GM18517 (cell line): ENCODE results near the gene CD207.
A peak's percentile ranks its signal among the peaks of the same experiment; 100 is the strongest.
"Not testable (repeated sequence)": the region's sequence is repeated elsewhere in the genome, so short reads cannot be mapped to it uniquely, and the experiment has no call there.

Source experiments
- ATAC-seq: cut with Tn5 transposase; IDR thresholded peaks from one replicate; pipeline ENCODE4 v1.9.1; 2021; ENCODE audit warnings: mild to moderate bottlenecking, moderate library complexity; ENCODE audit not compliant: unreplicated experiment

Gene CD207

GRCh38 chr2:70835643-70836042 lies at the start of gene CD207:
CD207 (minus strand) TSS chr2:70835816; CDS start chr2:70835776, 40 bp downstream.
- ATAC-seq, result no peak

DNA sequence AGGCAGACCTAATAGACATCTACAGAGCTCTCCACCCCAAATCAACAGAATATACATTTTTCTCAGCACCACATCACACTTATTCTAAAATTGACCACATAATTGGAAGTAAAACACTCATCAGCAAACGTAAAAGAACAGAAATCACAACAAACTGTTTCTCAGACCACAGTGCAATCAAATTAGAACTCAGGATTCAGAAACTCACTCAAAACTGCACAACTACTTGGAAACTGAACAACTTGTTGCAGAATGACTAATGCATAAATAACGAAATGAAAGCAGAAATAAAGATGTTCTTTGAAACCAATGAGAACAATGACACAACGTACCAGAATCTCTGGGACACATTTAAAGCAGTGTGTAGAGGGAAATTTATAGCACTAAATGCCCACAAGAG lies 42.9 kb upstream of the CD207 start:
- not testable (repeated sequence) for ATAC-seq

GRCh38 chr2:70876138-70876537 lies 40.5 kb upstream of the CD207 start:
- not testable (repeated sequence) for ATAC-seq

DNA sequence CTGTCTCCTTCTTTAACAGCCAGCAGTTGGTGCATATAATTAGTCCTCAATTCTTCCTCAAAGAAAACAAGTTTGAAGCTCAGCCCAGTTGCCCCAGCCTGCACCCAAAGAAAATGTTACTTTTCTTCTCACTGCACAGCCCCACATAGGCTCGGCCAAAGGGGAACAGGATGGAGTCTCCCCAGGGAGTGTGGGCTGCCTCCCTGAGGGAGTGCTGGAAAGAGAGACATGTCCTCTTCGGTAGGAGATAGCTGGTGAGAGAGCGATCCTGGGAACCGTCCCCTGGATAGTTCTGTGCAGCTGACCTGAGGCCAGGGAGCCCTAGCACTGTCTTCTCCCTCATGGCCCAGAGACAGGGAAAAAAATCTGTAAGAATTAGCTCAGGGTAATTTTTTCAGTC lies 37.9 kb upstream of the CD207 start:
- no peak for ATAC-seq

DNA sequence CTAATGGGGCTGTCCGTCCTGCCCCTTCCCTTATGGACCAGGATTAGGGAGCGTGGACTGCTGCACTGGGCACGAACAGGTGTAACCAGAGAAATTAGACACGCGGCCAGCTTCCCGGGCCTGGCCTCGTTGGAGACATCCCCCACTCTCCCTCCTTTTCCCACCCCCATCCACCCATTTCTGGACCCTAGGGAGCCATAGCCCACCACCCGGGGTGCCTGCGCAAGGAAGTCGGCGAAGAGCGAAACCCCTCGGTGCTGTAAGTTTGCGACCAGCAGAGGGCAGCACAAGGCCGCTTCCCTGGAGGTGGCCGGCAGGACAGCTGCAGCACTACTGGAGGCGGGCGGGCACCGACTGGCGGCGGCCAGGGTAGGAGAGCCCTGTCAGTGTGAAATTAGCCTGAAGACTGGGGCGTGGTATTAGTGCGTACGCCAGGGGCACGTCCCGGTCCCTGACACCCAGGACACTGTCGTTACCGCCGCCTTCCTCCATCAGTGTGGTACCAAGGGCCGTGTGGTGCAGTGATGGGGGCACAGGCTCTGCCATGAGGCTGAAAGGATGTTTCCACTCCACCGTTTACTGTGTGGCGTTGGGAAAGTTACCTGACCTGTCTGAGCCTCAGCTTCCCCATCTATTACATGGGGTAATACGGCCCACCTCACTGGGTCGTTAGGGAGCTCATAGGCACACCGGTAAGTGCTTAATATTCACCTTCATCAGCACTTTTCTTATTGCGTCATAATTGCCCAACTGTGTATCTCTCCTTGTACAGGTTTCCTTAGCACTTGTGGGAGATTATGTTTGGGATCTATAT lies 36.0 kb upstream of the CD207 start:
- ATAC-seq, result no peak

DNA sequence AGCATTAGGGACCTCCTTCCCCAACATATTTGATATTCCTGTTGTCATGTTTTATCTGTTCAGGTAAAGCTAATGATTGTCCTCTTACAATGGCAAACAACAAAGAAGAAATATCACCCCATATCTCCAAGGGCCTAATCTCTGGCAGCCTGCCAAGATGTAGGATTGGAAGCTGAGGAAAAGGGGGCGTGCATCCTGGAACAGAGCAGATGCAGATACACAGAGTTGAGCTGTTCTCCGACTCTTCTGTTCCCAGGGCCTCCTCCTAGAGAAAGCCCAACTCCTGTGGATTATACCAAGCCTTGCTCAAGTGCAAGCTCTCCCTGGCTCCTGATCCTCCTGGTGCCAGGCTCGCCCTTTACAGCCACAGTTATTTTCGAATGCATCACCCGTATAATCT lies 35.2 kb upstream of the CD207 start:
- ATAC-seq, result no peak

- no peak for ATAC-seq
Observed at GRCh38 chr2:70868970-70869369, 33.4 kb upstream of the CD207 start.

GRCh38 chr2:70861777-70862625 lies 26.4 kb upstream of the CD207 start:
- ATAC-seq, result no peak

DNA sequence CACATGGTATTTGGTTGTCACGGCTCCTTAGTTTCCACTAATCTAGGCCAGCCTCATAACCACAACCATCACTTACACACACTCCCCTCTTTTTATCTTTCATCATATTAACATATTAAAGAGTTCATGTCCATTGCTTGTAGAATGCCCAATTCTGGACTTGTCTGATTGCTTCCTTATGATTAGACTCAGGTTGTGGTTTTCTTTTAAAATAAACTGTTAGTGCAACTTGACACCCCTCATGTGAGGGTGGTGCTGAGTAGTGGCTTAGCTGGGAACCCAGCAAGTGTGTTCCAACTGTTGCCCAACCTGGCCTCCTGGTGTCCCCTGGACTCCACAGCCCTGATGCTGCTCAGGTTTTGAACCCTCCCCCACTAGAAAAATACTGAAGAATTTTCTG lies 20.1 kb upstream of the CD207 start:
- ATAC-seq, result no peak

DNA sequence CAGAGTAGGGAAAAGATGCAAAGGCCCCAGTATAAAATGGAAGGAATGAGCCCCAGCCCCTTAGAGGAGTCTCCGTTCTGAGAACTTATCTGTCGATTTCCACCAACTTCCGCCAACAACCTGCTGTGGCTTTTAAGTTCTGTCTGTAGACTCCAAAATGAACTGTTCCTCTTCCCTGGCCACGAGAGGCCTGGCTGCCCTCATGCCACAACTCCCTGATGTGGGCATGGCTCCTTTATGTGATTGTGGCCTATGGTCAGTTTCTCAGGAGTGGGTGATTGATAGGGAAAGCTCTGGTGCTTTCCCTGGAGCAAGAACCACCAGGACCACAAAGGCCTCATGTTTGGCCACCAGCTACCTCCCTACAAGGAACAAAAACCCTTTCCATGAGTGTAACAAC lies 18.8 kb upstream of the CD207 start:
- no peak for ATAC-seq

DNA sequence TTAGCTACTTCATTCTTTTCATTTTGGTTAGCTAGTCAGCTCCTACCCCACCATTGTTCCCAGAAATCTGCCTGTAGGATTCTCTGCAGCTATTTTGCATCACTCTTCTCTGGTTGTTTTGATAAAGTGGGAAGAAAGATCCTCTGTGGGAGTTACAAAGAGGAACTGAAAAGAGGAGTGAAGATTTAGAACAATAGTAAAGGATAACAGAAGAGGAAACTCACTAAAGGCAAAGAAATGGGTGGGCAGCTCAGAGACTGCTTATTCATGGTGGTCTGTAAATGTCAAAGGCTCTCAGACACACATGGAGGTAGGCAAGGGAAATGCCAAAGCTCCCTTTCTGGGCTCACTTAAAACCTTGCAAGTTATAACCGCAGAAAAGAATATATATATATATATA lies 17.2 kb upstream of the CD207 start:
- ATAC-seq, result no peak

DNA sequence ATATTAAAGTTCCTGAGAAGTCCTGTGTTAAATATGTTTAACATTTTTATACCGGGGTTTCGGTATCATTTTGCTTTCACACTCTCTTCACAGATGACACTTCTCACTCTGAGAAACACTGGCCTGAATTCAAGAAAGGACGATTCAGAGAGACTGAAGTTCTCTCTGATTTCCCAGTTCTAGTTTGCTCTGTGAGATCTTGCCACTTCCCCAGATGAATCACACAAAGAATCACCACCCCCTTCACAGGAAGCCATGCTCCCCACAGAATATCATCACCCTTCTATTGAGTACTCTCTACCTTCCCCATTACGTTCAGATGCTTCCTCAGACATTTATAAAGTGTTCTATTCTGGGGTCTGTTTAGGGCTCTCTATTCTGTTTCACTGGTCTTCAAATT lies 16.1 kb upstream of the CD207 start:
- peak; percentile 71 for ATAC-seq

- no peak for ATAC-seq
Observed at GRCh38 chr2:70850925-70851324, 15.3 kb upstream of the CD207 start.

DNA sequence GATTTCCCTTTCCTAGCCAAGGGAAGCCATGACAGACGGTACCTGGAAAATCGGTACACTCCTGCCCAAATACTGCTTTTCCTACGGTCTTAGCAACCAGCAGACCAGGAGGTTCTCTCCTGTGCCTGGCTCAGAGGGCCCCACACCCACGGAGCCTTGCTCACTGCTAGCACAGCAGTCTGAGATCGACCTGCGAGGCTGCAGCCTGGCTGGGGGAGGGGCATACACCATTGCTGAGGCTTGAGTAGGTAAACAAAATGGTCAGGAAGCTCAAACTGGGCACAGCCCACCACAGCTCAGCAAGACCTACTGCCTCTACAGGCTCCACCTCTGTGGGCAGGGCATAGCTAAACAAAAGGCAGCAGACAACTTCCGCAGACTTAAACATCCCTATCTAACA lies 6.8 kb upstream of the CD207 start:
- ATAC-seq, result no peak

GRCh38 chr2:70837980-70838925 lies 2.6 kb upstream of the CD207 start:
- no peak for ATAC-seq

DNA sequence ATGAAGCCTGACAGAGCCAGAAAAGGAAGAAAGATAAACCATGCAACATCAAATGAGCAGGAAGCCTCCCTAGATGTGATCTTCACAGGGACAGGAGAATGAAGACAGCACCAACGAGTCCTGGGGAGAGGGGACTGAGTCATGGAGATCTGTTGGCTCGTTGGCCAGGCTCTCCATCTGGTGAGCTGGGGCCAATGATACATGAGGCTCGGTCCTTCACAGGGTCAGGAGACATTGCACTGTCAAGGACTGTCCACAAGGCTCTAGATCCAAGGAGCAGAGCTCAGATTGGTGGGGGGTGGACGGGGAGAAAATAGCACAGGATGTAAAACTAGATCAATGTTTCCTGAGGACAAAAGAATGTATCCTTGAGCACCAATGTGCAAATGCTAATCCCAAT lies 735 bp downstream of the CD207 start:
- ATAC-seq, result no peak

- ATAC-seq, result no peak
Observed at GRCh38 chr2:70834106-70834505, 1.5 kb downstream of the CD207 start.

DNA sequence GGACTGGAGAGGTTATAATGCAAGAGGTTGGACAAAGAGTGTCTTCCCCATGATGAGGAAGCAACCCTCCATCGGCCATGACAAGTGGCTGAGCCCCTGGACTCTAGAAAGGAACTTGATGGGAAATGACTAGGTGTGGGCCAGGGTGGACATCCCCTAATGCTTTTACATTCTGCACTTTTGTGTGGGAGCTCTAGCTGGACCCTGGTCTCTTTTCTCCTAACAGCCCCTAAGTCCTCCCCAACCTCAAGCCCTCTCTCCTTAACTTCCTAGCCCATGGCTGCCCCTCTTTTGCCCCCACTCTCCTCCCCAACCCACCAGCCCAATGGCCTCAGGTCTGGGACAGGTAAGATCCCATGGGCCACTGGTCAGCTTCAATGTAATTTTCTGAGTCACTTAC lies 2.4 kb downstream of the CD207 start:
- ATAC-seq, result no peak

- ATAC-seq, result no peak
Observed at GRCh38 chr2:70832386-70832785, 3.2 kb downstream of the CD207 start.

- no peak for ATAC-seq
Observed at GRCh38 chr2:70831861-70832260, 3.8 kb downstream of the CD207 start.

GRCh38 chr2:70830366-70830765 lies 5.2 kb downstream of the CD207 start:
- no peak for ATAC-seq
